GM18858 (cell line): ENCODE results near the gene RPS18.

Experiments used
- ATAC-seq: cut with Tn5 transposase; IDR thresholded peaks from one replicate; pipeline ENCODE4 v1.9.1; 2021; ENCODE audit not compliant: unreplicated experiment

Gene RPS18

DNA sequence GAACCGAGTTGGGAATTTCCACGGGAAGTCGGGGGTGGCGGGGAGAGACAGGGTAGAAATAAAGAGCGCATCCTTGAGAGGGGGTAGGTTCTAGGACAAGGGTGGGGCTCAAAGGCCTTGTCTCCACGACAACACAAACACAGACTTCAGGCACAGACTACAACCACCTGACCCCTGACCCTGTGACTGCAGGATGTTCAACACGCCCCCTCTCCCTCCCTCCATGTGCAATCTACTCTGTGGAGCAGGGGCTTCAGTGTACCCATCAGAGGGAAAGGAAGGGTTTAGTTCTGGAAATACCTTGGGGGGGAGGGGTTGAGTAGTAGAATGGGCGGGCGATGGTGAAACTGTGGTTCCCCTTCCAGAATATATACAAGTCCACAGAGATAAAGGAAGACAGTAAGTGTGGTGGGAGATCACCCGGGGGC, 42.7 kb downstream of the RPS18 start:
- ATAC-seq = no peak

DNA sequence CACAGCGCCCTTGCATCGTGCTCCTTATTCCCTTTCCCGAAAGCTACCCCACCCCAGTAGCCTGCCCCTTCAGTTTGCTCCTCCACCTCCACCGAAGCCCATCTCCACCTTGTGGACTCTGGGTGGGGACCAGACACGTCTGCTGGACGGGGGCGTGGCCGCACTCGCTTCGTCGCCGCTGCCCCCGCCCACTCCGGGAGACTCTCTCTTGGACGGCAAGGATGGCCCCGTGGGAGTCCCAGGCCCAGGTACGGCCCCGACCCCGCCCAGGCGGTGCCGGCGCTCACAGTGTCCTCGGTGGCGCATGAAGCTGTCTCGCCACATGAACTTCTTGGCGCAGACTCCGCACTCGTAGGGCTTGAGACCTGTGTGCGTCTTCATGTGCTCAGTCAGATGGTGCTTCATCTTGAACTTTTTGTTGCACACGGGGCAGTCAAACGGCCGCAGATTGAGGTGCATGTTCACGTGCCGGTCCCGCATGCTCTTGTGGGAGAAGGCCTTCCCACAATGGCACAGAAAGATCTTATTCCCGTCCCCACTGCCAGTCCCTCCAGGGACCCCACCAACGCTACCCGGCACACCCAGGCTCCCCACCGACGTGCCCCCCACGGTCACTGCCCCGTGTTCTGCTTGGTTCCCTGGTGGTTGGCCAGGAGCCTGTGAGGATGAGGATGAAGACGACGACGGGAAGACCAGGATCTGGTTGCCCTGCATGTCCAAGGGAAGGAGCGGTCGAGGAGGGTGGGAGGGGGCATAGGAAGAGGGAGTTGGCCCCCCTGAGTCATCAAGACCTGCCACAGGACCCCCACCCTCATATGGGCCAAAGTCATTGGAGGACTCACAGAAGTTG, 43.3 kb downstream of the RPS18 start:
- no peak for ATAC-seq

DNA sequence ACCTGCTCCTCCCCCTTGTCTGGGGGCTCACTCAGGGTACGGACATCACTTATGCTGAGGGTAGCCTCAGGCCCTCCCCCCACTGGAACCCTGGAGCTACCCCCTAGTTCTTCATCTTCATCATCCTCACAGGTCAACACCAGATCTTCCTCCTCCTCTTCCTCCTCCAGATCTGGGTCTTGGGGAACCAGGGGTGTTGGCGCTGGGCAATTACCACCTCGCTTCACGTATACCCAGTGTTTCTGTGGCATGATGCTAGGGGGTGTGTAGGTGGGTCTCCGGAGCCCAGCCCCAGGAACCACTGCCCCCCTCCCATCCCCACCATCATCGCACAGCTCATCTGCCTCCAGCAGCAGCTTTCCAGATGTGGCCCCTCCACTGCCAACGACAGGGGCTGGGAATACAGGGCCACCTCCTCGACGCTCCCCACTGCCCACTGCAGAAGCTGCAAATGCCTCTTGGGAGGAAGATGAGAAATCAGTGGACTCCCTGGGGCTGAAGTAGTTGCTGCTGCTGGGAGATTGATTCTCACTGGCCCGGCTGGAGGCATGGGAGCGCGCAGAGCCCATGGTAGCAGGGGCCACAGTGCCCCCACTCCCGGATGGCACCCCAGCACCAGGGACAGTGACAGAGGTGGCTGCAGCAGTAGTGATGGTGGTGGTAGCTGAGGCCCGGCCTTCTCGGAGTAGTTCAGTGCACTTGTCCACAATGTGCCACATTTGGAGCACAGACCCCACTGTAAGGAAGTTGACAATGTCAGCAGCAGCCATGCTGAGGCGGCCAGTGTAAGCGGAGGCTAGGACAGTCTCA, 44.1 kb downstream of the RPS18 start:
- no peak for ATAC-seq

DNA sequence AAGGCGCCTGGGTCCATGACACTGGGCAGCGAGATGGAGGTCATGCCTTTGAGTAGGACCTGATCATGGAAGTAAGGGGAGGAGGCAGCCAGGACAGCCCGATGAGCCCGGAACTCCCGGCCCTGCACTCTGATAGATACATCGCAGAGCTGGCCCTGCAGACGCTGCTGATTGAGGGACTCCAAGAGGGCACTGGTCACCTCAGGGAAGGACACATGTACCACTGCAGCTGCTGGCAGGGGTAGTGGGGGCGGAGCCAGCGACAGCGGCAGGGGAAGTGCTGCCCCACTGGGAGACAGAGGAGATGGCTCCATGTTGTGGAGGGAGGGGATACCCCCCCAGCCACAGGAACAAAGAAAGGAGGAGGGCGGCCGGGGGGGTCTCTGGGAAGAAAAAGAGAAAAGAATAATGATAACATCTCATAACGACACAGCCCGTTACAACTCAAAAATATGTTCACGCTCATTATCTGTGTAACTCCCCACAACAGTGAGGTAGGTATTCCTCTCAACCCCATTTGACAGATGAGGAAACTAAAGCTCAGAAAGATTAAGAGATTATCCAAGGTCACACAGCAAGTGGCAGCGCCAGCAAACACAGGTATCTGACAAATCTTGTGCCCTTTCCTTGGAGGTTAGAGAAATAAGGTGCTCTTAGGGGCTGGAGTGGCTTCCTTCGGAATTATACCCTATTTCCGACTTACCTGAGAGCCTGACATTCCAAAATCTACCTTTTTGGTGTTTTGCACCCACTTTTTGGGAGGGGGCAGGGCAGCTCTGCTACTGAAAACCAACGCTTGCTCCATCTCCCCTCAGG, 44.9 kb downstream of the RPS18 start:
- ATAC-seq = no peak

DNA sequence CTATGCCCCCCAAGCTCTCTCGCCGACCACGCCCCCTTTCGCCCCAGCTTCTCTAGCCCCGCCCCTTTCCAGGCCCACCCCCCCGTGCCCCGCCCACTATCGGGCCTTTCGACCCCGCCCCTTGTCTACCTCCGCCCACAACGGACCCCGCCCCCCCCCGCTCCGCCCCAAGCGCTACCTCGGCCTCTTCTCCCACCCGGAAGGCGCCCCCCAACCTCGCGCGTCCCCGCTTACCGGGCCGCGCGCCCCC, 45.5 kb downstream of the RPS18 start:
- ATAC-seq = no peak

DNA sequence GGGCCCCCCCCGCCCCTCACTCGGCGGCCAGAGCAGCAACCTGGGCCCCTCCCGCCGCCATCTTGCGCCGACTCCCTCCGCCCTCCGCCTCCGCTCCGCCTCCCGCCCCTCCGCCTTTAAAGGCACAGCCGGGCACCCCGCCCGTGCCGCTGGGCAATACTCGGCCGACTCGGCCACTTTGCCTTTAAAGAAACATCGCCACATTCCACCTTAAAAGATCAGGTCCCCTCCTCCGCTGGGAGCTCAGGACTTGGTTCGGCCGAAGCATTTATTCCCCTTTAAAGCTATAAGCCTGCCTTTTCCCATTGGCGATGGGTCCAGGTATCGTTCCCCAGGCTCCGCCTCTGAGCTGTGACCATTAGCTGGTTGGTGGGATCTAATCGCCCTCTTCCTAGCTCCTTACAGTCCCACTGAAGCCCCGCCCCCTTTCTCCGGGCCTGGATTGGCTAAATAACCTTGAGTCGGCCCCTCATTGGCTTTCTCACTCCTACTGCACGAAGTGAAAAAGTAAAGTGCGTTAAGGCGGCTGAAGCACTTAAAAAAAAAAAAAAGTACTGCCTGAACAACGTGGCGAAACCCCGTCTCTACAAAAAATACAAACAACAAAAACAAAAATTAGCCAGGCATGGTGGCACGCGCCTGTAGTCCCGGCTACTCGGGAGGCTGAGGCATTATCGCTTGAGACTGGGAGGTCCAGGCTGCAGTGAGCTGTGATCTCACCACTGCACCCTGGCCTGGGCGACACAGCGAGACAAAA, 46.0 kb downstream of the RPS18 start, which contains the start of gene ZBTB22:
ZBTB22 (minus strand) TSS at position 76 of the 757 bp plus-strand sequence. CDS start 828 bp downstream, outside the sequence.
- ATAC-seq = peak; percentile 35

DNA sequence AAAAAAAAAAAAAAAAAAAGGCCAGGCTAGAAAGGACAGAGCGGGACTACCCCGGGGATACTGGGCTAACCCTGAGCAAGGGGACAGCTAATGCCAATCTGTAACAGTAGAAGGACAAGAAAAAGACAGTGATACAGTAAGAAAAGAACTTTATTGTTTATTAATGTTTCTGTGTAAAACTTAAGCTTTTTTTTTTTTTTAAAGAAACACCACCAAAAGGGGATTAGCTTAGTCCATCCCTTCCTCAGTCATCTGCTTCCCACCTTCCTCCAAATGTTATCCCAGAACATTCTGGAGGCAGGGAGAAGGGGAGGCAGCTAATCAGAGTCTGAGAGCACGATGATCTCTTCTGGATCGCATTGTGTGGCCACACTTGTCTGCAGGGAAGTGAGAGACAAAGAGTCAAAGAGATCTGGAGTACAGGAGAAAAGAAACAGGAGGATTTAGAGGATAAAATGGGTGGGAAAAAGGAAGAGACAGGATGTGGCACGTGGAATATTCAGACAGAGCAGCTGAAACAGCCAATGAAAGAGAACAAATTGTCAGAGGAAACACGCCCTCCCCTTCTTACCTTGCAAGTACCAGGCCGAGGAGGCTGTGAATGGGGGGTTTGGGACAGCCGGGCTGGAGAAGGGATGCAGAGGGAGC, 46.7 kb downstream of the RPS18 start:
- ATAC-seq = no peak

DNA sequence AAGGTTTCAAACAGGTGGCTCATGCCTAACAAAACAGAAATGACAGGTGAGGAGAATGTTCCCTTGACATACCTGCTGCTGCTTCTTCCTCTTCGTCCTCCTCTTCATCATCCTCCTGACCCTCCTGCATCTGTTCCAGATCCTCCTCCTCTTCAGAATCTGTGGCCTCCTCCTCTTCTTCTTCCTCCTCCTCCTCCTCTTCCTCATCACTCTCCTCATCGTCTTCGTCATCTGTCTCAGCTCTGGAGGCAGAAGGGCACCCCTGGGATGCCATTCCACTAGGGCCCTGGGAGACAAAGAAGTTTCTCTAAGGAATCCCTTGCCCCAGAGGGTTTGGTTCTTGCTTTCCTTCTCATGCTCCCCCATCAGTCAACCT, 48.1 kb downstream of the RPS18 start:
- ATAC-seq = no peak

DNA sequence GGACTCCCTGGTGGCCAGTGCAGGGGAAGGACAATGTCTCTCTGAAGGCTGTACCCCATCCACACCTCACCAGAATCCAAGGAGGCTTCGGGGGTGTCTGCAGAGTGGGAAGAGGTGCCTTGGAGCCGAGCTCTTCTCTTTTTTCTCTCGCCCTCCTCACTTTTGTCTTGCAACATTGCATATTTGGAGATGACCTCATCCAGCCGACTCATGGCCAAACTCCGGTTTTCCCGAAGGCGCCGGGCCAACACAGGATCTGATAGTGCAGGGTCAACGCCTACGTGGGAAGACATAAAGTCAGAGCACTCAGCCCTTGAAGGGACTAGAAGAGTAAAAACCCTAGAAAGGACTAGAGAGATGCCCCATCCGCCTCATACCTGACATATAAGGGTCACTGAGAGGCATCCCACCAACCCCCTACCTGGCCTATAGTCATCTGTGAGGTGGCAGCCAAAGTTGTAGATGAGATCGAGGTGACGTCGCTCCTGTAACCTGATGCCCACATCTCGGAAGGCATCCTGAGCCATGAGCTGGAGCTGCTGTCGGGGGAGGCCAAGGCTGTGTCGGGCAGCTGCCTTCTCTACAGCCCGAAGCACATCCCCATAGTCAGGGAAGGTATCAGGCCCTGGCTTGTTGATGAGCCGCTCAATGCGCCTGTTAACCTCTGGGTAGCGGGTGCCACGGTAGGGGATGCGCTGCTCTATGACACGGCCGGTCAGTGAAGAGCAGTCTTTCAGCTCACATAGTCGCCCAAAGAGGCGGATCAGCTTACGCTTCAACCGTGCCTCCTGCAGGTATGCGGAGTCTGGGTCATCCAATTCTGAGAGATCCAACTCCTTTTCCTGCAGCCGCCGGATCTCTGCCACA, 48.7 kb downstream of the RPS18 start:
- ATAC-seq = no peak

DNA sequence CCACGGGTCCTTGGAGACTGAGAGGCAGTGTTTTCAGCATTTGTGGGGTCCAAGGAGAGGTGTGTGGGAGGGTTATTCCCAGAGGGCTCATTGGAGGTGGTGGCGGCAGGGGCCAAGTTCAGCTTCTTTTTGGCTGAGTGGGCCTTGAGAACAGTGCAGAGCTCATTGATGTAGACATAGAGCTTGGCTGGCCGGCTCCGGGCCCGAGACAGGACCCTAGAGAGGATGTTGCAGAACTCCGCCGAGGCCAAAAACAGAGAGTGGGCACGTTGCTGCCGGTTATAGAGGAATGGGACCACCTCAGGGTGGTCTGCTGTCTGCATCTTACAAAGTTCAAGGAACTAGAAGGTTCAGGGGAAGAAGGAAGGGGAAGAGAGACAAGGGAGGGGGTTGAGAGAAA, 49.4 kb downstream of the RPS18 start:
- ATAC-seq = no peak

DNA sequence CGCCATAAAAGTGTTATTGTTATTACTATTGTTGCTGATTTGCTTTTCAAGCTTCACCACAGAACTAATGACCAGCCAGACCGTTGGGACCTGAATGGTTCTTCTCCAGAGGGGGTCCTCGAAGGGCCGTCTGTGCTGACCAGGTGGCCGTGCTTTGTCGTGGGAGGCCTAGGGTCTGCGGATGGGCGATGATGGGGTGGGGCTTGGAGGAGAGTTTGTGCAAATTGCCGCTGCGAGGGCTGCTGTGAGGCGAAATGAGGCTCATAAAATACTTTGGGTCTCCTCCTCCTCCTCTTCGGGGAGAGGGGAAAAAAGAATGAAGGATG, 51.7 kb downstream of the RPS18 start:
- ATAC-seq = no peak

DNA sequence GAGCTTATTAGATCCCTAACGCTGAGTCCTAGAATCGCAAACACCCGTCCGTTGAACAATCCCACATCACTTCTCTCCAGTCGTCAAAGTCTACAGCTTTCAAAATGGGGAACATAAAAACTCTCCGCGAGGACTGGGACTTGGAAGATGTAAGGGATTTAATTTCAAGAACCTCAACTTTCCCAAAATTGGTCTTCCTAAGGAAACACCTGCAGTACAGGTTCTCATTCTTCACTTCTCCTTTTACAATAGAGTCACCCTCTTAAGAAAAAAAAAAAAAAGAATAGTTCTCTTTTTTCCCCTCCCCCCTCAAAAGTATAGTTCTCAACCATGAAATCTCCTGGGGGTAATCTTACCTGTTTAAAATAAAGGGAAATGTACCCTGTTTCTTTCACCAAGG, 52.2 kb downstream of the RPS18 start:
- ATAC-seq = no peak
